HepG2 (cell line): ENCODE data around the gene PPDPF. TPM values are rescaled to one million over a fixed set of nuclear protein-coding genes. Genes with fewer than 3 reads are reported as not detected.
A peak's percentile ranks its signal among the peaks of the same experiment; 100 is the strongest.

Source experiments
- DNMT3B ChIP-seq: conservative IDR thresholded peaks from 2 replicates; pipeline ENCODE4 v1.6.1; 2016; ENCODE audit warnings: missing biosample characterization, control low read depth
- EZH2 ChIP-seq: conservative IDR thresholded peaks from 2 replicates; pipeline ENCODE4 v1.6.1; 2012; ENCODE audit warnings: mild to moderate bottlenecking, low read depth, low read length, moderate library complexity
- FIP1L1 ChIP-seq: fragments of 200-400 bp; formaldehyde crosslinking; IDR thresholded peaks from 2 replicates; pipeline ENCODE4 v1.6.1; 2018; ENCODE audit warnings: low read depth, mild to moderate bottlenecking, low read length, moderate library complexity, borderline replicate concordance; ENCODE audit not compliant: insufficient read depth
- FOXM1 ChIP-seq: sonication (generic); formaldehyde crosslinking; IDR thresholded peaks from 2 replicates; pipeline ENCODE4 v1.5.0; 2020; ENCODE audit warnings: missing genetic modification reagents
- FOXO1 ChIP-seq: sonication (generic); formaldehyde crosslinking; IDR thresholded peaks from 2 replicates; pipeline ENCODE4 v1.4.0; 2020; ENCODE audit warnings: missing genetic modification reagents
- GATA4 ChIP-seq: sonication (generic); IDR thresholded peaks from 2 replicates; pipeline ENCODE4 v1.6.1; 2016; ENCODE audit warnings: antibody characterized with exemption, low read depth, borderline replicate concordance
- HNRNPL ChIP-seq: fragments of 200-400 bp; formaldehyde crosslinking; IDR thresholded peaks from 2 replicates; pipeline ENCODE4 v1.6.1; 2017; ENCODE audit warnings: mild to moderate bottlenecking, low read depth, low read length
- HNRNPLL ChIP-seq: fragments of 200-400 bp; formaldehyde crosslinking; IDR thresholded peaks from 2 replicates; pipeline ENCODE4 v1.6.1; 2017; ENCODE audit warnings: mild to moderate bottlenecking, low read depth, low read length; ENCODE audit not compliant: poor library complexity, severe bottlenecking
- KMT2A ChIP-seq: sonication (generic); formaldehyde crosslinking; IDR thresholded peaks from 2 replicates; pipeline ENCODE4 v1.4.0; 2020; ENCODE audit warnings: missing genetic modification reagents
- MTA3 ChIP-seq: sonication (generic); formaldehyde crosslinking; IDR thresholded peaks from 2 replicates; pipeline ENCODE4 v1.4.0; 2020; ENCODE audit warnings: missing genetic modification reagents
- NBN ChIP-seq: fragments of 450-650 bp; conservative IDR thresholded peaks from 2 replicates; pipeline ENCODE4 v1.6.1; 2017
- NR1H2 ChIP-seq: sonication (generic); formaldehyde crosslinking; IDR thresholded peaks from 2 replicates; pipeline ENCODE4 v1.8.1; 2022; ENCODE audit warnings: low read depth, missing genetic modification reagents, borderline replicate concordance
- NRL ChIP-seq: sonication (generic); formaldehyde crosslinking; IDR thresholded peaks from 2 replicates; pipeline ENCODE4 v1.5.0; 2020; ENCODE audit warnings: missing genetic modification reagents, mild to moderate bottlenecking, moderate library complexity, borderline replicate concordance
- PHF20 ChIP-seq: sonication (generic); formaldehyde crosslinking; IDR thresholded peaks from 2 replicates; pipeline ENCODE4 v1.5.0; 2020; ENCODE audit warnings: mild to moderate bottlenecking, missing genetic modification reagents
- SIX4 ChIP-seq: sonication (generic); formaldehyde crosslinking; IDR thresholded peaks from 2 replicates; pipeline ENCODE4 v1.4.0; 2020; ENCODE audit warnings: missing genetic modification reagents
- SP2 ChIP-seq: sonication (generic); formaldehyde crosslinking; IDR thresholded peaks from 2 replicates; pipeline ENCODE4 v1.5.1; 2020; ENCODE audit warnings: mild to moderate bottlenecking, missing genetic modification reagents
- SRF ChIP-seq: IDR thresholded peaks from 2 replicates; pipeline ENCODE4 v1.6.1; 2011; ENCODE audit warnings: mild to moderate bottlenecking, low read depth, low read length, moderate library complexity
- SRSF9 ChIP-seq: fragments of 200-400 bp; formaldehyde crosslinking; IDR thresholded peaks from 2 replicates; pipeline ENCODE4 v1.6.1; 2018; ENCODE audit warnings: borderline replicate concordance, mild to moderate bottlenecking, low read depth, low read length; ENCODE audit not compliant: insufficient read depth, poor library complexity, severe bottlenecking
- ZNF232 ChIP-seq: sonication (generic); formaldehyde crosslinking; IDR thresholded peaks from 2 replicates; pipeline ENCODE4 v1.4.0; 2020; ENCODE audit warnings: missing genetic modification reagents, borderline replicate concordance
- ZNF251 ChIP-seq: sonication (generic); formaldehyde crosslinking; IDR thresholded peaks from 2 replicates; pipeline ENCODE4 v1.9.0; 2021; ENCODE audit warnings: mild to moderate bottlenecking, missing genetic modification reagents
- ZNF264 ChIP-seq: sonication (generic); formaldehyde crosslinking; IDR thresholded peaks from 2 replicates; pipeline ENCODE4 v1.4.0; 2020; ENCODE audit warnings: missing genetic modification reagents
- ZNF446 ChIP-seq: sonication (generic); formaldehyde crosslinking; IDR thresholded peaks from 2 replicates; pipeline ENCODE4 v1.5.0; 2020; ENCODE audit warnings: mild to moderate bottlenecking, missing genetic modification reagents
- ZNF570 ChIP-seq: sonication (generic); formaldehyde crosslinking; IDR thresholded peaks from 2 replicates; pipeline ENCODE4 v1.4.0; 2020; ENCODE audit warnings: mild to moderate bottlenecking, missing genetic modification reagents, borderline replicate concordance
- polyA plus RNA-seq, 8 experiments: library from polyadenylated mRNA; depleted of rRNA in 3 of 8; stranded (reverse) in 7 of 8; unstranded in 1 of 8; fragments of >200 nt; fragmentation: Illumina TruSeq in 4 of 8; extraction: Trizol in 4 of 8; gene quantifications; 2 replicates each; pipeline versions ENCODE4 v1.2.1 to v1.2.3, GENCODE V29; 2011 to 2016; ENCODE audit warnings: low read depth in 4 of 8, missing spikeins in 1 of 8, mixed read lengths in 1 of 8; ENCODE audit not compliant: insufficient read depth in 1 of 8
- total RNA-seq, 5 experiments: library from RNA; depleted of rRNA; stranded (reverse); fragments of >200 nt; fragmentation: Illumina TruSeq; extraction: Trizol; gene quantifications; 2 replicates each; pipeline ENCODE4 v1.2.3, GENCODE V29; 2016; ENCODE audit warnings: low read depth in 1 of 5
- TF ChIP-seq, protein P1 (sequence below): sonication (generic); formaldehyde crosslinking; IDR thresholded peaks from 2 replicates; pipeline ENCODE4 v1.4.0; 2020; ENCODE audit warnings: mild to moderate bottlenecking, missing genetic modification reagents, borderline replicate concordance
- TF ChIP-seq, protein P2 (sequence below): sonication (generic); formaldehyde crosslinking; IDR thresholded peaks from 2 replicates; pipeline ENCODE4 v1.8.1; 2023; ENCODE audit warnings: mild to moderate bottlenecking, missing genetic modification reagents
- TF ChIP-seq, protein P3 (sequence below): IDR thresholded peaks from 2 replicates; pipeline ENCODE4 v1.6.1; 2016

The PPDPF gene
- total and polyA plus RNA-seq, 2 of the 13 experiments (the other 11 are each of a cell fraction or from before 2014, with no cell fraction given): 1.8 to 7.0 TPM

DNA sequence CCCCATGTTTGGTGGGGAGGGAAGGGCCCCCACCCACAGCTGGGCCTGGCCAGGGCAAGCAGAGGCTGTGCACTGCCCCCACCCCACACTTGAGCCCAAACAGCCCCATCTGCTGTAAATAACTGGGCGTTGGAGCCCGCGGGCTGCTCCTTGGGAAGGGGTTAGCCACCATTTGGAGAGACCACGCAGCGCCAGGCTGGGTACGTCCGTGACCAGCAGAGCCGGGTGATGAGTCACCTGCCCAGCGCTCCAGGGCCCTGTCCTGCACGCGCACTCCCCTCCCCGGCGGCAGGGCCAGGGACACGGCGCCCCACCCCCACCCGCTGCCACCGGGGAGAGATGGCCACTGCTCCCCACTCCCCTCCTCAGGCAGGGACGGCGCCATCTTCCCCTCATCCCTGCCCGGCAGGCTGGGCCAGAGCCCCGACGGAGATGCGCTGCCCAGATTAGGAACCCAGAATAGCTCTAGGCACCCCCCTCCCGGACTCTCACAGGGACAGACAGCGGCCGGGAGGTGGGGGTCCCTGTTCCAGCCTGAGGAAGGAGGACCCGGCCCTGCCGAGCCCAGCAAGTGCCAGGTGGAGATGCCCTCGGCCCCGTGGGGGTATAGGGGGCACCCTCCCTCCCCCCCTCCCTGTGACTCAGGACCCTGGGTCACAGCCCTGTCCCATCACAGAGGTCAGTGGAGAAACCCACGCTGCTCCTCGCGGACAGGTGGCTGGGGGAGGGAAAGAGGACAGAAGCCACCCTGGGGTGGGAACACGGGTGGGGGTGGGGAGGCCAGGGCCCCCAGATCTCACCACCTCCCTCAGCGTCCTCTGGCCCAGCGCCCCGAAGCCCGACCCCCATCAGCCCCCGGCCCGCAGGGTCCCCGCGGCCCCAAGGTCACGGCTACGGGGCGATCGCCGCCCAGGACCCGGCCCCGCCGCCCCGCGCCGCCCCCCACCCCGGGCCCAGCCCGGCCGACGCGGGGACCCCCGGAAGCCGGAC, 22.3 kb upstream of the PPDPF start (continued):
- TF ChIP-seq KMT2A: no peak
- 0 out of 2 replicates have a peak, but pooled peaks have one; percentile 26 for TF ChIP-seq SP2 (CRISPR knock-in tag)
- no peak for TF ChIP-seq ZNF264
- TF ChIP-seq ZNF232 (CRISPR knock-in tag): no peak
- no peak for TF ChIP-seq DNMT3B (CRISPR knock-in tag)
- TF ChIP-seq GATA4: no peak
- no peak for TF ChIP-seq SIX4 (CRISPR knock-in tag)
- no peak for TF ChIP-seq SRSF9
- TF ChIP-seq EZH2: peak; percentile 94; the same call in 1 of the 2 replicates
- no peak for TF ChIP-seq MTA3 (CRISPR knock-in tag)
- no peak for TF ChIP-seq ZNF251 (CRISPR knock-in tag)
- no peak for TF ChIP-seq FOXO1 (CRISPR knock-in tag)
- TF ChIP-seq HNRNPL: 0 out of 2 replicates have a peak, but pooled peaks have one; percentile 9
- TF ChIP-seq, protein P1, sequence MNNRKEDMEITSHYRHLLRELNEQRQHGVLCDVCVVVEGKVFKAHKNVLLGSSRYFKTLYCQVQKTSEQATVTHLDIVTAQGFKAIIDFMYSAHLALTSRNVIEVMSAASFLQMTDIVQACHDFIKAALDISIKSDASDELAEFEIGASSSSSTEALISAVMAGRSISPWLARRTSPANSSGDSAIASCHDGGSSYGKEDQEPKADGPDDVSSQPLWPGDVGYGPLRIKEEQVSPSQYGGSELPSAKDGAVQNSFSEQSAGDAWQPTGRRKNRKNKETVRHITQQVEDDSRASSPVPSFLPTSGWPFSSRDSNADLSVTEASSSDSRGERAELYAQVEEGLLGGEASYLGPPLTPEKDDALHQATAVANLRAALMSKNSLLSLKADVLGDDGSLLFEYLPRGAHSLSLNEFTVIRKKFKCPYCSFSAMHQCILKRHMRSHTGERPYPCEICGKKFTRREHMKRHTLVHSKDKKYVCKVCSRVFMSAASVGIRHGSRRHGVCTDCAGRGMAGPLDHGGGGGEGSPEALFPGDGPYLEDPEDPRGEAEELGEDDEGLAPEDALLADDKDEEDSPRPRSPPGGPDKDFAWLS (CRISPR knock-in tag): no peak
- no peak for TF ChIP-seq SRF
- TF ChIP-seq NRL (CRISPR knock-in tag): no peak
- no peak for TF ChIP-seq FIP1L1
- no peak for TF ChIP-seq ZNF570 (CRISPR knock-in tag)
- TF ChIP-seq NR1H2: no peak
- TF ChIP-seq, protein P2, sequence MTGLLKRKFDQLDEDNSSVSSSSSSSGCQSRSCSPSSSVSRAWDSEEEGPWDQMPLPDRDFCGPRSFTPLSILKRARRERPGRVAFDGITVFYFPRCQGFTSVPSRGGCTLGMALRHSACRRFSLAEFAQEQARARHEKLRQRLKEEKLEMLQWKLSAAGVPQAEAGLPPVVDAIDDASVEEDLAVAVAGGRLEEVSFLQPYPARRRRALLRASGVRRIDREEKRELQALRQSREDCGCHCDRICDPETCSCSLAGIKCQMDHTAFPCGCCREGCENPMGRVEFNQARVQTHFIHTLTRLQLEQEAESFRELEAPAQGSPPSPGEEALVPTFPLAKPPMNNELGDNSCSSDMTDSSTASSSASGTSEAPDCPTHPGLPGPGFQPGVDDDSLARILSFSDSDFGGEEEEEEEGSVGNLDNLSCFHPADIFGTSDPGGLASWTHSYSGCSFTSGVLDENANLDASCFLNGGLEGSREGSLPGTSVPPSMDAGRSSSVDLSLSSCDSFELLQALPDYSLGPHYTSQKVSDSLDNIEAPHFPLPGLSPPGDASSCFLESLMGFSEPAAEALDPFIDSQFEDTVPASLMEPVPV: no peak
- no peak for TF ChIP-seq PHF20 (CRISPR knock-in tag)
- TF ChIP-seq ZNF446: no peak
- no peak for TF ChIP-seq NBN
- no peak for TF ChIP-seq FOXM1 (CRISPR knock-in tag)
- TF ChIP-seq, protein P3, sequence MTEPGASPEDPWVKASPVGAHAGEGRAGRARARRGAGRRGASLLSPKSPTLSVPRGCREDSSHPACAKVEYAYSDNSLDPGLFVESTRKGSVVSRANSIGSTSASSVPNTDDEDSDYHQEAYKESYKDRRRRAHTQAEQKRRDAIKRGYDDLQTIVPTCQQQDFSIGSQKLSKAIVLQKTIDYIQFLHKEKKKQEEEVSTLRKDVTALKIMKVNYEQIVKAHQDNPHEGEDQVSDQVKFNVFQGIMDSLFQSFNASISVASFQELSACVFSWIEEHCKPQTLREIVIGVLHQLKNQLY (CRISPR knock-in tag): no peak
- peak; percentile 42 for TF ChIP-seq HNRNPLL
